Erythroblast (primary cell): ENCODE data around the gene FLNA.
"Not testable (repeated sequence)": the region's sequence is repeated elsewhere in the genome, so short reads cannot be mapped to it uniquely, and the experiment has no call there.

Experiments used
- DNase-seq, 2 experiments: peaks; one replicate each; lab custom pipeline; 2025; lab: John Stamatoyannopoulos, UW
- GATA1 ChIP-seq: IDR thresholded peaks from 2 replicates; pipeline ENCODE4 v1.6.1; 2011; ENCODE audit warnings: low read depth, mild to moderate bottlenecking, control low read depth, low read length, moderate library complexity
- POLR2A ChIP-seq: IDR thresholded peaks from 2 replicates; pipeline ENCODE4 v1.6.1; 2011; ENCODE audit warnings: mild to moderate bottlenecking, low read length

The FLNA gene

GRCh38 chrX:154352012-154352401 is 22.4 kb downstream of the FLNA start:
- DNase-seq: no peak
- no peak for TF ChIP-seq POLR2A
- TF ChIP-seq GATA1: no peak

GRCh38 chrX:154351183-154352011 is 23.0 kb downstream of the FLNA start:
- no peak for DNase-seq
- TF ChIP-seq GATA1 (no peak), POLR2A (no peak)

GRCh38 chrX:154350429-154351182 is 23.8 kb downstream of the FLNA start:
- no peak for TF ChIP-seq POLR2A
- no peak for TF ChIP-seq GATA1
- no peak for DNase-seq

GRCh38 chrX:154349979-154350378 is 24.5 kb downstream of the FLNA start:
- no peak for TF ChIP-seq POLR2A
- TF ChIP-seq GATA1: no peak
- no peak for DNase-seq

- no peak for DNase-seq
Observed at GRCh38 chrX:154349359-154349935, 25.0 kb downstream of the FLNA start.

GRCh38 chrX:154348646-154349358 is 25.6 kb downstream of the FLNA start:
- TF ChIP-seq GATA1 (no peak), POLR2A (no peak)
- no peak for DNase-seq

More at GRCh38 chrX:154349359-154349935, 25.0 kb downstream of the FLNA start:
- no peak for TF ChIP-seq GATA1
- TF ChIP-seq POLR2A: no peak

GRCh38 chrX:154348114-154348531 is 26.3 kb downstream of the FLNA start:
- no peak for TF ChIP-seq GATA1
- no peak for TF ChIP-seq POLR2A
- no peak for DNase-seq

- DNase-seq: not testable (repeated sequence)
Observed at GRCh38 chrX:154343620-154344019, 30.8 kb downstream of the FLNA start.

GRCh38 chrX:154343063-154343462 is 31.4 kb downstream of the FLNA start:
- not testable (repeated sequence) for DNase-seq

GRCh38 chrX:154341399-154342298 is 32.8 kb downstream of the FLNA start:
- DNase-seq: not testable (repeated sequence)

GRCh38 chrX:154334496-154334895 is 39.9 kb downstream of the FLNA start:
- DNase-seq: no peak
- TF ChIP-seq POLR2A (no peak), GATA1 (no peak)

GRCh38 chrX:154333837-154334271 is 40.6 kb downstream of the FLNA start:
- TF ChIP-seq POLR2A (no peak), GATA1 (no peak)
- no peak for DNase-seq

- no peak for TF ChIP-seq GATA1
- TF ChIP-seq POLR2A: no peak
- no peak for DNase-seq
Observed at GRCh38 chrX:154333116-154333515, 41.3 kb downstream of the FLNA start.

- DNase-seq: no peak
- TF ChIP-seq POLR2A (no peak), GATA1 (no peak)
Observed at GRCh38 chrX:154332561-154332960, 41.9 kb downstream of the FLNA start.
